DMS114 treated with DMSO at 0.1 percent for 48 hours (cell line): ENCODE data around the gene IL10RB.
"Not testable (repeated sequence)": the region's sequence is repeated elsewhere in the genome, so short reads cannot be mapped to it uniquely, and the experiment has no call there.

Experiments
- DNase-seq: peaks from one replicate; lab custom pipeline; 2025; ENCODE audit not compliant: unreplicated experiment; lab: John Stamatoyannopoulos, UW

The IL10RB gene

DNA sequence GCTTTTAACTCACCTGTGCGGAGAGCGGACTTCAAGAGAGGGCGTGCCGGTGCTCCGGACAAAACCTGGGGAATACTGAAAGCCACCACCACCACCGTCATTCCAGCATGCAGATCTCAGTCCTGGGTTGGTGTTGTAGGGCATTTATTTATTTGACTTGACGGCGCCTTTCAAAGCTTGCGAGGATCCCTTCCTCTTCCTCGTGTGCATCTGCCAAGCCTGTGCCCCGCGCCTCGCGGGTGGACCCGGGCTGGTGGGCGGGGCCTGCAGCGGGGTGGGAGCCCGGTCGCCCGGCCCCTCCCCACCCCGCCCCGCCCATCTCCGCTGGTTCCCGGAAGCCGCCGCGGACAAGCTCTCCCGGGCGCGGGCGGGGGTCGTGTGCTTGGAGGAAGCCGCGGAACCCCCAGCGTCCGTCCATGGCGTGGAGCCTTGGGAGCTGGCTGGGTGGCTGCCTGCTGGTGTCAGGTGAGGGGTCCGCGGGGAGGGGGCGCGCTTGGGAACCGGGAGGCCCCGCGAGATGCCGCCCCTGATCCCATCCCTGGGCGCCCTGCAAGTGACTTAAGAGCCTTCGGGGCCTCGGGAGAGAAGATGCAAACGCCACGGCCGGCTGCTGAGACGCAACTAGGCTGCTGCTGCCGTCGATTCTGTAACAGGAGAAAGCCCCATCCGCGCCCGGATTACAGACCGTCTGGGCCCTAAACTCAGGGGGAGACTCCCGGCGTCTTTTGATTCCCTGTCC lies at the start of gene IL10RB:
Gene IL10RB (plus strand): TSS at position 318 of the 739 bp plus-strand sequence. CDS start 99 bp downstream, at position 417.
- DNase-seq = peak; percentile 7

DNA sequence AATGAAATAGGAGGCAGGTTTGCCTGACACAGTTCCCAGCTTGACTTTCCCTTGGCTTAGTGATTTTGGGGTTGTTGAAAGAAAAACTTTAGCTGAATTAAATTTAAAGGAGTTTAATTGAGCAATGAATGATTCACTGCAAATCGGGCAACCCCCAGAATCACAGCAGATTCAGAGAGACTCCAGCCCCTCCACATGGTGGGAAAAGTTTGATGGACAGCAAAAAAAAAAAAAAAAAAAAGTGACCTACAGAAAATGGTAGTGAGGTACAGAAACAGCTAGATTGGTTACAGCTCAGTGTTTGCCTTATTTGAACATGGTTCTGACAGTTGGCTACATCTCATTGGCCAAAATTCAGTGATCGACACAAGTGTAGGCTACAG lies 49.0 kb upstream of the IL10RB start:
- DNase-seq = no peak

DNA sequence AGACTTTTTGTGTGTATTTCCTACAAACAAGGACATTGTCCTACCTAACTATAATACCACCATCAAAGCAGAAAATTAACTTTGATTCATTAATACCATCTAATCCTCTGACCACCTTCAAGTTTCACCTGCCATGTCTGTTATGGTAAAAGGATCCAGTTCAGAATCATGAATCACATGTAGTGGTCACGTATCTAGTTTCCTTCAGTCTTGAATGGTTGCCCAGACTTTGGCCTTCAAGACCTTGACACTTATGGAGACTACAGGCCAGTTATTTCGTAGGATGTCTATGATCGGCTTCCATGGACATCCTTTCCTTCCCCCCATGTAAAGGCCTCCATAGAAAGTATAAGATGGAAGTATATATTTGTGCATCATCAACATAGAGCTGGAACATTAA lies 46.9 kb upstream of the IL10RB start:
- no peak for DNase-seq

GRCh38 chr21:33219954-33220353 lies 46.2 kb upstream of the IL10RB start:
- DNase-seq = no peak

GRCh38 chr21:33225376-33225775 lies 40.8 kb upstream of the IL10RB start:
- DNase-seq = not testable (repeated sequence)

- no peak for DNase-seq
Observed at GRCh38 chr21:33228455-33228854, 37.7 kb upstream of the IL10RB start.

GRCh38 chr21:33229099-33229783 lies 36.9 kb upstream of the IL10RB start:
- DNase-seq = no peak

GRCh38 chr21:33229784-33230544 lies 36.2 kb upstream of the IL10RB start, which contains the start of gene IFNAR2:
TSS of gene IFNAR2 (plus strand) at chr21:33229938. CDS start at chr21:33241923, 11,985 bp downstream.
- peak; percentile 25 for DNase-seq

DNA sequence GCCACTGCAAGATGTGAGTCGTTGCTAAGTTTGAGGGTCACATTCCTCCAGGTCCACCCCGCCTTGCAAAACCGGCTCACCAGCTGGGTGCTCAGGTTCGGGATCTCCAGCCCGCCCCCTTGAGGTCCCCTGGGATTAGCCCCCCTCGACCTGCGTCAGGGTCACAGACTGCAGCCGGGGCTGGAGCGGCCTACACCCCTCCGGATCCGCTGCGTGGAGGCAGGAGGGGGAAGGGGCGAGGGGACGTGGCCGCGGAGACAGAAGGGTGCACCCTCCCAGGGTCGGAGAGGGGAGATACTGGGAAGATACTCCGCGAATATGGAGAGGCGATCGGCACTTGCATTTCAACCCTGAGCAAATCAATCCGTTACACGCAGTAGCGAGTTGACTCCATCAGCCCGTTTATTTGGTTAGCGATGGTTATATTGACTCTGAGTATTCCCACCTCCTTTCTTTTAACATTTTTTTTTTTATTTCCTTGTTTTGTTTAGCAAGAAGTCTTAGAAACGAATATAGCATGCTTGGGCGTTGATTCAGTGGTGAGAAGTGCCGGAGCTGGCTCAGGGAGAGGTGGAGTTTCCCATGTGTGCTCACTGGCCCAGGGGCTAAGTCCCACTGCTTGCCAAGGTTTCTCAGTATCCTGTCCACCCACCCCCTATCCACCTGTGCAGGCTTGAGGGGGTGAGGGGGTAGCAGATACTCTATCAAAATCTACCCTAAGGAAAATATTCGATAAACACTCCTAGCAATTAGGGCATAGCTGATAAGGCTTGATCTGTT lies 35.4 kb upstream of the IL10RB start:
- peak; percentile 25 for DNase-seq

DNA sequence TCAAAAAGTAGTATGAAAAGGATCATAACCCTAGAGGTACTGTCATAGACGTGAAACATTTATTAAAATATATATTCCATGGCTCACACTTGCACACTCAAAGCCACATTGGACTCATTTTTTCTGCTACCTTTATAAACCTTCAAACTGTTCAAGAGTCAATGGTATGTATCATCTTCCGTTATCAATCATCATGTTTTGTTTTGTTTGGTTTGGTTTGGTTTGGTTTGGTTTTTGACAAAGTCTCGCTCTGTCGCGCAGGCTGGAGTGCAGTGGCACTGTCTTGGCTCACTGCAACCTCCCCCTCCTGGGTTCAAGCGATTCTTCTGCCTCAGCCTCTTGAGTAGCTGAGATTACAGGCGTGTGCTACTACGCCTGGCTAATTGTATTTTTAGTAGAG lies 34.6 kb upstream of the IL10RB start:
- no peak for DNase-seq

- no peak for DNase-seq
Observed at GRCh38 chr21:33232291-33233034, 33.7 kb upstream of the IL10RB start.

DNA sequence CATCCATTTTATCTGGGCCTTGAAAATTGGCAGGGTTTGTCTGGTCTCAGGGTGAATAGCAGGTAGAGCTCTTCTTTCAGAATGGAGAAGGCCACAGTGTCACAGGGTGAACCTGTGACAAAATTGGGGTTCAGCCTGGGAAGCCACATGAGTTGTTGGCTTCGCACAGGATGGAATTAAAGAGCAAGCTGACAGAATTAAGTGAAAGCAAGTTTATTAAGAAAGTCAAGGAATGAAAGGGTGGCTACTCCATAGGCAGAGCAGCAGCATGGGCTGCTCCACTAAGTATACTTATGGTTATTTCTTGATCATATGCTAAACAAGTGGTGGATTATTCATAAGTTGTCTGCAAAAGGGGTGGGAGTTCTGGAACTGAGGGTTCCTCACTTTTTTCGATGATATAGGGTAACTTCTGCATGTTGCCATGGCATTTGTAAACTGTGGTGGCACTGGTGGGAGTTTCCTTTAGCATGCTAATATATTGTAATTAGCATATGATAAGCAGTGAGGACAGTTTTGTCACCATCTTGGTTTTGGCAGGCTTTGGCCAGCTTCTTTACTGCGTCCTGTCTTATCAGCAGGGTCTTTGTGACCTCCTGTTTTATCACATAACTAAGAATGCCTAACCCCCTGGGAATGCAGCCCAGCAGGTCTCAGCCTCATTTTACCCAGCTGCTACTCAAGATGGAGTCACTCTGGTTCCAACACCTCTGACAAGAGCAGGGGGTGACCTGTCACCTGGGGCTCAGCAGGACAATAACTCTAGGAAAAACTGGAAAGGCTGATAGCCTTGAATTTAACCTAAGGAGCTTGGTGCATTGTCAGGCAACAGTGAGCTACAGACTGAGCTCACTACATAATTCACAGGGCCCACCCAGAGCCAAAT lies 31.3 kb upstream of the IL10RB start:
- DNase-seq = no peak

- DNase-seq = no peak
Observed at GRCh38 chr21:33236013-33236686, 30.0 kb upstream of the IL10RB start.

- DNase-seq = no peak
Observed at GRCh38 chr21:33236766-33237165, 29.4 kb upstream of the IL10RB start.

DNA sequence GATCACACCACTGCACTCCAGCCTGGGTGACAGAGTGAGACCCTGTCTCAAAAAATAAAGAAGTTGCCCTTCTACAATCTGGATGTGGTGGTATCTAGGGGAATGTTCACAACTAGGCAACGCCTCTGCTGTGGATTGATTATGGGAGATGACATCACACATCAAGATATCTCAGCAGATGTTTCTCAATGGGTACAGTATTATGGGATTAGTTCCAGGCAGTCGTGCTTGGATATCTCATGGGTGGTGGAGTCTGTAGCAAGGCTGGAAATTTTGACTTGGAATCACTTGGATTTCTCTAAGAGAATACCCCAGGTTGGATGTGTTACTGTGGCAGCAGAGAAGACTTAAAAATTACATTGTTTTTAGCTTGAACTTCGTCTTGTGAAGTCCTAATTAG lies 28.7 kb upstream of the IL10RB start:
- DNase-seq = no peak

GRCh38 chr21:33238146-33238545 lies 28.0 kb upstream of the IL10RB start:
- no peak for DNase-seq

DNA sequence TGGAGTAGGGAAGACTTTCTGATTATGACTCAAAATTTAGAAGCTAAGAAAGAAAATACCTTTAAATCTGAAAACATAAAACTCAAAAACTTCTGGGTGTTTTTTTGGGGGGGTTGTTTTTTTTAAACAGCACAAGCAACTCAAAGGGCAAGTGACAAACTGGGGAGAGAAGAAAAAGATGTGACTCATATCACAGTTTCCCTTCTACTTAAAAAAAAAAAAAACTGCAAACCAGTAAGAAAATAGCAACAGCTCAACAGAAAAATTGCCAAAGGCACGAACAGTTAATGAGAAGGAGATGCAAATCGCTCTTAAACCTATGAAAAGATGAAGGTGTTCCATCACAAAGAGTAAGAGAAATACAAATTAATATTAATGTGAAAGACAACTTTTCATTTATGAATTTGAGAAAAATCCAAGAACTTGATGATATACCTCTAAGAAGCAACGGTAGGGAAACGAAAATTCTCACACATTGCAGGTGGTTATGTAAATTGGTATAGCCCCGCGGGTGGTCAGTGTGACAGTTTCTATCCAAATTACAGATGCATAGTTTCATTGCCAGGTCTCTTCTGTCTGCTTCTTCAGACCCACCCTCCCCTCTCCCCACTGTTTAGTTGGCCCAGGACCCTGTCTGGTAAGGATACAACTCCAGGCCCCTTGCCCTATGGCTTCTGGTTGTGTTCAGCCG lies 27.5 kb upstream of the IL10RB start:
- no peak for DNase-seq

DNA sequence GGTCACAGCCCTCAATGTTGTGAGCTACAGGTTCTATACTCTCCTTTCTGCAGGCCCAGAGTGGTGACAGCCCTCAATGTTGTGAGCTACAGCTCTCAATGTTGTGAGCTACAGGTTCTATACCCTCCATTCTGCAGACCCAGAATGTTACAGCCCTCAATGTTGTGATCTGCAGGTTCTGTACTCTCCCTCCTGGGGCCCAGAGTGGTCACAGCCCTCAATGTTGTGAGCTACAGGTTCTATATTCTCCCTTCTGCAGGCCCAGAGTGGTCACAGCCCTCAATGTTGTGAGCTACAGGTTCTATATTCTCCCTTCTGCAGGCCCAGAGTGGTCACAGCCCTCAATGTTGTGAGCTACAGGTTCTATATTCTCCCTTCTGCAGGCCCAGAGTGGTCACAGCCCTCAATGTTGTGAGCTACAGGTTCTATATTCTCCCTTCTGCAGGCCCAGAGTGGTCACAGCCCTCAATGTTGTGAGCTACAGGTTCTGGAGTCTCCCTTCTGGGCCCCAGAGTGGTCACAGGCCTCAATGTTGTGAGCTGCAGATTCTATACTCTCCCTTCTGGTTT lies 26.5 kb upstream of the IL10RB start:
- not testable (repeated sequence) for DNase-seq
